BLaER1 treated with 17β-estradiol and CSF1 and Interleukin-3, amounts not matched to agents 10 nM and 100 nM (cell line): ENCODE measurements around the gene TARS3.

Source experiments
- H3K27ac ChIP-seq, 11 experiments: shearing (Covaris generic); formaldehyde crosslinking; 2 replicates each; pipeline ENCODE4 v1.8.1; 2022
- H3K27me3 ChIP-seq, 11 experiments: shearing (Covaris generic); formaldehyde crosslinking; 2 replicates each; pipeline ENCODE4 v1.8.1; 2022
- H3K36me3 ChIP-seq, 11 experiments: shearing (Covaris generic); formaldehyde crosslinking; 2 replicates each; pipeline ENCODE4 v1.8.1; 2022
- H3K4me1 ChIP-seq, 10 experiments: shearing (Covaris generic); formaldehyde crosslinking; 2 replicates each; pipeline ENCODE4 v1.8.1; 2022
- H3K4me2 ChIP-seq, 11 experiments: shearing (Covaris generic); formaldehyde crosslinking; 2 replicates each; pipeline ENCODE4 v1.8.1; 2022
- H3K4me3 ChIP-seq, 10 experiments: shearing (Covaris generic); formaldehyde crosslinking; 2 replicates each; pipeline ENCODE4 v1.8.1; 2022
- H3K9ac ChIP-seq, 11 experiments: shearing (Covaris generic); formaldehyde crosslinking; 2 replicates each; pipeline ENCODE4 v1.8.1; 2022
- H3K9me3 ChIP-seq, 11 experiments: shearing (Covaris generic); formaldehyde crosslinking; replicated peaks in 1 of 11; 2 replicates each; pipeline ENCODE4 v1.8.1; 2022
- H4K20me1 ChIP-seq, 11 experiments: shearing (Covaris generic); formaldehyde crosslinking; 2 replicates each; pipeline ENCODE4 v1.8.1; 2022
- Cebpa-rat ChIP-seq, 11 experiments: shearing (Covaris generic); IDR thresholded peaks; 2 replicates each; pipeline ENCODE4 v1.8.1; 2022

The TARS3 gene

DNA sequence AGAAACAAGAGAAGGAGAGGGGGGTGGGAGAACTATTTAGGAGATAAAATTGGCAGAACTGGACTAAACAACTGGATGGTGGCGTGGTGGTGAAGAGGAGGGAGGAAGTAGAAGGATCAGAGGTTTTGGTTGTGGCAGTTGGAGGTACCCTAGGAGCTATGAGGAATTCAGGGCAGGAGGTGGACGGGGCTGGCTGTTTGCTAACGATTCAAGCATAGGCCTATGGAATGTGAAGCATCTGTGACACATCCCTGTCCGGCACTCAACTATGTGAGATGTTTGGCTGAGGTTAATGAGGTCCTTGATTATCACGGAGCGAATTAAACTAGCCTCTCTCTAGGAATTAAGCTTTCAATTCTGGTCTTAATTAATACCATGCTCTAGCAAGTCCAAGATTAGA is 13.5 kb downstream of the TARS3 start:
- H3K4me2 ChIP-seq, result no peak overlapping the region

GRCh38 chr15:101709466-101709865 is 14.8 kb downstream of the TARS3 start:
- Histone ChIP-seq H3K4me1 (peaks cover 0 to 3% (median 0%) of the 10 kb centered on the region in 10 experiments; a peak in 1 of 20 replicates), H3K36me3 (peaks cover 38 to 88% (median 71%) of the 10 kb centered on the region in 11 experiments), H4K20me1 (no peaks in the 10 kb centered on the region; a peak in 1 of 22 replicates), H3K4me2 (no peak overlapping the region), H3K4me3 (no peak overlapping the region), H3K27me3 (no peaks in the 10 kb centered on the region), H3K27ac (no peak overlapping the region), H3K9me3 (no peaks in the 10 kb centered on the region), H3K9ac (no peak overlapping the region)
- TF ChIP-seq Cebpa-rat (IDR thresholded peaks at IDR 0.05), result no peak

More for the DNA sequence above, 13.5 kb downstream of the TARS3 start:
- peaks cover 0 to 3% (median 0%) of the 10 kb centered on the region in 10 experiments; a peak in 1 of 20 replicates for H3K4me1 ChIP-seq
- TF ChIP-seq Cebpa-rat (IDR thresholded peaks at IDR 0.05), result no peak
- no peaks in the 10 kb centered on the region for H3K9me3 ChIP-seq
- H3K27me3 ChIP-seq, result no peaks in the 10 kb centered on the region
- peaks cover 33 to 79% (median 63%) of the 10 kb centered on the region in 11 experiments for H3K36me3 ChIP-seq
- H3K27ac ChIP-seq, result no peak overlapping the region
- no peaks in the 10 kb centered on the region; a peak in 1 of 22 replicates for H4K20me1 ChIP-seq
- H3K4me3 ChIP-seq, result no peak overlapping the region
- no peak overlapping the region for H3K9ac ChIP-seq

DNA sequence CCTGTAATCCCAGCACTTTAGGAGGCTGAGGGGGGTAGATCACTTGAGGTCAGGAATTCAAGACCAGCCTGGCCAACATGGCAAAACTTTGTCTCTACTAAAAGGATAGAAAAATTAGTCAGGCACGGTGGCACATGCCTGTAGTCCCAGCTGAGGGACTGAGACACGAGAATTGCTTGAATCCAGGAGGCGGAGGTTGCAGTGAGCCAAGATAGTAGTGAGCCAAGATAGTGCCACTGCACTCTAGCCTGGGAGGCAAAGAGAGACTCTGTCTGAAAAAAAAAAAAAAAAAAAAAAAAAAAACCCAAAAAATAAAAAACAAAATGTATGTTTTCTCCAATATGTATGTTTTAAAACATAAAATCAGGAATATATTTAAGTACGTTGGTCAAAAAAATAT is 16.3 kb downstream of the TARS3 start:
- peaks cover 34 to 81% (median 57%) of the 10 kb centered on the region in 11 experiments for H3K36me3 ChIP-seq
- H3K9me3 ChIP-seq, result no peaks in the 10 kb centered on the region
- H4K20me1 ChIP-seq, result no peaks in the 10 kb centered on the region; a peak in 1 of 22 replicates
- no peaks in the 10 kb centered on the region for H3K27me3 ChIP-seq
- no peak overlapping the region for H3K27ac ChIP-seq
- no peak overlapping the region for H3K9ac ChIP-seq
- no peak overlapping the region for H3K4me3 ChIP-seq
- TF ChIP-seq Cebpa-rat (IDR thresholded peaks at IDR 0.05), result no peak
- H3K4me1 ChIP-seq, result peaks cover 0 to 3% (median 0%) of the 10 kb centered on the region in 10 experiments; a peak in 2 of 20 replicates
- no peak overlapping the region for H3K4me2 ChIP-seq

DNA sequence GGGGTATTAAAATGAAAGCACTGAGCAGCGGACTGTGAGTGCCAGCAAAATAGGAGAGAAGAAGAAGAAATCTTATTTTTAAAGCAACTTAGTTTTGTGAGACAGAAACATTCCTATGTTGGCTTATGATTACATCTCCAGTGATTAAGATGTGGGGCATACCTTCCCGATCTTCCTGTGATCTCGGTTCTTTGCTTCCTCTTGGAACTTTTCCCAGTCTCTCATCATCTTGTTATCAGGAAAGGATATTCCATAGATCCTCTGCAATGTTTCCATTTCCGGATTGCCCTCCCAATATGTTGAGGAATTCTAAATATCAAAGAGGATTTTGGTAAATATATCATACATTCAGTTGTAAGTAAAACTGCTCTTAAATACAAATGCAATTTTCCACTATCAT is 22.2 kb downstream of the TARS3 start:
- Histone ChIP-seq H3K4me1 (peaks cover 0 to 19% (median 14%) of the 10 kb centered on the region in 10 experiments; a peak in 17 of 20 replicates), H3K4me2 (peak overlapping the region; percentile 29 to 74 (median 52); a peak in 20 of 22 replicates)

GRCh38 chr15:101698314-101698713 is 26.0 kb downstream of the TARS3 start:
- Histone ChIP-seq H3K9me3 (peaks cover 8 to 23% (median 12%) of the 10 kb centered on the region in 11 experiments; a peak in 17 of 22 replicates), H3K4me3 (no peak overlapping the region), H3K4me1 (peaks cover 3 to 31% (median 19%) of the 10 kb centered on the region in 10 experiments), H3K27me3 (no peaks in the 10 kb centered on the region), H3K9ac (no peak overlapping the region), H4K20me1 (no peaks in the 10 kb centered on the region), H3K36me3 (peaks cover 58 to 95% (median 71%) of the 10 kb centered on the region in 11 experiments), H3K4me2 (no peak overlapping the region), H3K27ac (no peak overlapping the region)
- TF ChIP-seq Cebpa-rat (IDR thresholded peaks at IDR 0.05), result no peak

More for the DNA sequence above, 22.2 kb downstream of the TARS3 start:
- peak overlapping the region in 1 of 10 experiments; percentile 0; a peak in 1 of 20 replicates for H3K4me3 ChIP-seq
- H4K20me1 ChIP-seq, result no peaks in the 10 kb centered on the region
- no peak overlapping the region for H3K27ac ChIP-seq
- peaks cover 37 to 85% (median 56%) of the 10 kb centered on the region in 11 experiments for H3K36me3 ChIP-seq
- peaks cover 0 to 6% (median 1%) of the 10 kb centered on the region in 11 experiments; a peak in 8 of 22 replicates for H3K9me3 ChIP-seq
- peak overlapping the region in 4 of 11 experiments; percentile 9 to 25 (median 17); a peak in 1 of 22 replicates for H3K9ac ChIP-seq
- H3K27me3 ChIP-seq, result no peaks in the 10 kb centered on the region
- no peak for TF ChIP-seq Cebpa-rat (IDR thresholded peaks at IDR 0.05)

- Histone ChIP-seq H3K27me3 (no peaks in the 10 kb centered on the region), H3K9me3 (peaks cover 8 to 31% (median 12%) of the 10 kb centered on the region in 11 experiments; a peak in 17 of 22 replicates), H3K4me3 (no peak overlapping the region), H3K4me2 (no peak overlapping the region), H4K20me1 (no peaks in the 10 kb centered on the region), H3K4me1 (peaks cover 10 to 37% (median 27%) of the 10 kb centered on the region in 10 experiments), H3K27ac (no peak overlapping the region), H3K9ac (no peak overlapping the region), H3K36me3 (peaks cover 61 to 92% (median 79%) of the 10 kb centered on the region in 11 experiments)
- no peak for TF ChIP-seq Cebpa-rat (IDR thresholded peaks at IDR 0.05)
Observed at GRCh38 chr15:101697488-101697887, 26.8 kb downstream of the TARS3 start.

DNA sequence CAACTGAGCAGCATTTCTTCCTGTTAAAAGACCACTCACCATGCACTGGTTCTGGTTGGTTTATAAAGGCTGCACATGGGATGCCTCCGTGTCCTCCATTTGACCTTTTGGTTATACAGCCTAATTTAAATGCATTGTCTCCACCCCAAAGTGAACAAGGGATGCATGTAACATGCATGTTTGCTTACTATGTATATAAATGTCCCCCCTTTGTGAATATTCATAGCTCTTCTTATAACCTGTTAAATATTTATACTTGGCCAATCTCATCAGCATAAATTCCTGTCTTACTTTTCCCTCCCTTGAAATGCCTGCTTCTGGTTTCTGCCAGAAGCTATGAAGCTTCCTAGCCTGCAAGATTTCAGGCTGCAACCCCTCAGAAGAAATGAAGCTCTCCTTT is 27.4 kb downstream of the TARS3 start:
- Histone ChIP-seq H3K4me1 (peaks cover 10 to 32% (median 21%) of the 10 kb centered on the region in 10 experiments), H3K27ac (no peak overlapping the region), H3K4me2 (no peak overlapping the region), H4K20me1 (no peaks in the 10 kb centered on the region), H3K9ac (no peak overlapping the region), H3K9me3 (peaks cover 8 to 32% (median 12%) of the 10 kb centered on the region in 11 experiments; a peak in 17 of 22 replicates), H3K4me3 (no peak overlapping the region), H3K27me3 (no peaks in the 10 kb centered on the region), H3K36me3 (peaks cover 61 to 96% (median 78%) of the 10 kb centered on the region in 11 experiments)
- TF ChIP-seq Cebpa-rat (IDR thresholded peaks at IDR 0.05), result no peak

- no peak for TF ChIP-seq Cebpa-rat (IDR thresholded peaks at IDR 0.05)
- peaks cover 45 to 78% (median 67%) of the 10 kb centered on the region in 11 experiments for H3K36me3 ChIP-seq
Observed at GRCh38 chr15:101694261-101694660, 30.0 kb downstream of the TARS3 start.

DNA sequence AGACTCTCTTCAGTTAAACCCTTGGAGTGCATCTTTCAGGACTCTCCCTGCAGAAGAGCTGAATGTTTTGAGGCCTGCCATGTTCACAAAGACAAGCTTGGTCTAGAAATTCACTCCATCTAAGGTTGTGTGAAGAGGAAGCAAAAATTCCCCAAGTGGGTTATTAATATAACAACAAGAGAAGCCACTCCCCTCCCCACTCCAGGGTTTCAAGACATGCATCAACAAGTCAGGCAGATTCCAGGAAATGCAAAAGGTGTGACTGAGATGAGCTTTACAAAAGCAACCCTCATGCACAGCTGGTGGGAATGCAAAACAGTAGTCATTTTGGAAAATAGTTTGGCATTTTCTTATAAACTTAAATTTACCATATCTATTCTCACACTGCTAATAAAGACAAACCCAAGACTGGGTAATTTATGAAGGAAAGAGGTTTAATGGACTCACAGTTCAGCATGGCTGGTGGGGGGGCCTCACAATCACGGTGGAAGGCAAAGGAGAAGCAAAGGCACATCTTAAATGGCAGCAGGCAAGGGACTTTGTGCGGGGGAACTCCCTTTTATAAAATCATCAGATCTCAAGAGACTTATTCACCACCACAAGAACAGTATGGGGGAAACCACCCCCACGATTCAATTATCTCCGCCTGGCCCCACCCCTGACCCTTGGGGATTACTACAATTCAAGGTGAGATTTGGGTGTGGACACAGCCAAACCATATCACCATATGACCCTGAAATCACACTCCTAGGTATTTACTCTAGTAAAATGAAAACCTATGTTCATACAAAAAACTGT is 31.3 kb downstream of the TARS3 start:
- Histone ChIP-seq H3K36me3 (peaks cover 33 to 65% (median 54%) of the 10 kb centered on the region in 11 experiments), H3K9me3 (peaks cover 8 to 32% (median 12%) of the 10 kb centered on the region in 11 experiments; a peak in 17 of 22 replicates), H3K4me1 (peaks cover 10 to 21% (median 13%) of the 10 kb centered on the region in 10 experiments; a peak in 16 of 20 replicates), H3K4me2 (peak overlapping the region; percentile 16 to 59 (median 46); a peak in 20 of 22 replicates), H4K20me1 (no peaks in the 10 kb centered on the region), H3K27ac (no peak overlapping the region), H3K9ac (no peak overlapping the region), H3K4me3 (no peak overlapping the region), H3K27me3 (no peaks in the 10 kb centered on the region)
- TF ChIP-seq Cebpa-rat (IDR thresholded peaks at IDR 0.05), result no peak

More at GRCh38 chr15:101694261-101694660, 30.0 kb downstream of the TARS3 start:
- Histone ChIP-seq H3K4me2 (no peak overlapping the region), H3K9ac (no peak overlapping the region), H3K4me1 (peaks cover 10 to 21% (median 13%) of the 10 kb centered on the region in 10 experiments; a peak in 16 of 20 replicates), H3K27ac (no peak overlapping the region), H3K9me3 (peaks cover 8 to 32% (median 12%) of the 10 kb centered on the region in 11 experiments; a peak in 17 of 22 replicates), H3K27me3 (no peaks in the 10 kb centered on the region), H3K4me3 (no peak overlapping the region), H4K20me1 (no peaks in the 10 kb centered on the region)
